SIG-M5 (cell line): ENCODE data around the gene PFN4.

Experiments
- DNase-seq: peaks from one replicate; lab custom pipeline; 2025; lab: John Stamatoyannopoulos, UW

The PFN4 gene

DNA sequence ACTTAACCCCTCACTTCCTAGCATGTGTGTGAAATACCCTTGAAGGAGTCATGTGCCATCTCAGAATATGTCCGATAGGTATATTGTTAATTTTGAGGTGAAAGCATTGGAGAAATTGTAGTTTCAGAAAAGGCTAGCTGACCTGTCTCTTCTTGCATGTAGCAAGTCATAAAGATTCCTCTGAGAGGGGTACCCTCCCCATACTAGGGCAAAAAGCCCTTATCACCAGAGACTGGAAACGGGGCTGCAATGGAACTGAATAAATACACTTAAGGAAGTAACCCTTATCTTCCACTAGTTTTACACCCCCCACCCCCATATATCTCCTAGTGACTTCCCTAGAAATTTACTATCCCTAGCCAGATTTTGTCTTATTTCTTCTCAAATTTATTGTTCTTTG lies 45.3 kb downstream of the PFN4 start:
- no peak for DNase-seq

DNA sequence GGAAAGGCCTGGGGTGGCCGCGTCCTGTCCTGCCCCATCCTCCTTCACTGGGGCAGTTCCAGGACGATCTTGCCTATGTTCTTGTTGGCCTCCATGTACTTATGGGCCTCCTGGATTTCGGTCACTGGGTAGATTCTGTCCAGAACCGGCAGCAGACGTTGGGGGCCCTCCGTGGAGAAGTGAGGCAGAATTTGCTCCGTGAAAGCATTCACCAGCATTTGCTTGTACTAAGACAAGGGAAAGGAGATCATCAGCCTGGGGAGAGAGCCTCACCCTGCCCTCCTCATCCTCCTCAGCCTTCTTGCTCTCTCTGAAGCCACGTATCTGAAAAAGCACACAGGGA lies 45.6 kb downstream of the PFN4 start:
- no peak for DNase-seq

DNA sequence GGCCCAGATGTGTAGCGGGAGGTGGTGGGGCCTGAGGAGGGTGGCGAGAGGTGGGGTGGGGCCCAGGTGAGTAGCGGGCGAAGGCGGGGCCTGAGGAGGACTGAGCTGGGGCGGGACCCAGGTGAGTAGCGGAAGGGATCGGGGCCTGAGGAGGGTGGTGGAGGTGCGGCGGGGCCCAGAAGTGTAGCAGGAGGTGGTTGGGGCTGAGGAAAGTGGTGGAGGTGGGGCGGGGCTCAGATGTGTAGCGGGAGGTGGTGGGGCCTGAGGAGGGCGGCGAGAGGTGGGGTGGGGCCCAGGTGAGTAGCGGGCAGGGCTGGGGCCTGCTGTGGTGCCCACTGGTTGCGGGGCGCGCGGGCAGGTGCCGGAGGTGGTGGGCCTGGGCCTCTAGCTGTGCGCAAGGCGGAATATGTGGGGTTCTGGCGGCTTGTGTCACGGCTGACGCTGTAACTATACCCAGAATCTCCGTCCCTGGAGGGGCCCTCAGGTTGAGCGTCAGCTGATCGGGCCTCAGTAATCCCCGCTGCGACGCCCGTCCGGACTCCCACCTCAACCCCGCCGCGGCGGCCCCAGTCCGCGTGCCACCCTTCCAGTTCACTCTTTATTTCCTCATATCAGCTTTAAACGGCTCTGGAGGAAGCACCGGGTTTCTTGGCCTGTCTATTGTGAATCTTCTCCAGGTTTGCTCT lies 46.1 kb downstream of the PFN4 start:
- no peak for DNase-seq

DNA sequence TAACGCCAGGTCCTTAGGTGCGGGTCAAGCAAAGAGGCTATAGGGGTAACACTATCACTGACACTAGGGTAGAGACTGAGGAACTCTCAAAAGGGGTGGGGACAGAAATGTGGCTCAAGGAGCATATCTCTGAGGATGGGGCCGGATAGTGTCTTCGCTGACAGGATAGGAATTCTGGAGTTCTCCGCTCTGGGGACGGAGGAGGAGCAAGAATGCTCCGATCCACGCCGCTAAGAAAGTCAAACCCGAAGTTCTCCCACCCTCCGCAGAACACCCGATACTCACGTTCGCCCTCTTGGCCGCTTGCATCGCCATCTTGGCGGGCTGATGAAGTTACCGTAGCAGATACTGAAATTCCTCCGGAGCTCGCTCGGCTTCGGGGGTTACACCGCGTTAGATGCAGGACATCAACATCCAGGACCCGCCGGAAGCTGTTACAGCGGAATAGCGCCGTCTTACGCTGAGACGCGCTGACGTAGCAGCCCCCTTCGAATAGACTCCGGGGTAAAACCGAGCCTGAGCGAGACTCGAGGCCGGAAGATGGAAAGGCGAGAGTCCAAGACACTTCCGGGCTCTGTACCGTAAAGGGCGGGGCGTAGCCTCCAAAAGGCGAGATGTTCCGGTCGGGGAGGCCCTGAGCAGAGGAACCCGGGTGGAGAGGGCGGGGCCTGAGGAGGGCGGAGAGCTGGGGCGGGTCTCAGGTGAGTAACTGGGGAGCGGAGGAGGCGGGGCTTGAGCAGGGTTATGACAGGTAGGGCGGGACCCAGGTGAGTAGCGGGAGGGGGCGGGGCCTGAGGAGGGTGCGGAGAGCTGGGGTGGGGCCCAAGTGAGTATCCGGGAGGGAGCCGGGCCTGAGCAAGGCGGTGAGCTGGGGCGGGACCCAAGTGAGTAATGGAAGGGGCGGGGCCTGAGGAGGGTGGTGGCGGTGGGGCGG lies 47.0 kb downstream of the PFN4 start, which contains the start of gene SF3B6:
Gene SF3B6, minus strand, starts transcription at position 412 of the 934 bp plus-strand sequence. Its CDS starts 97 bp downstream, at position 315.
- DNase-seq: peak; percentile 88

DNA sequence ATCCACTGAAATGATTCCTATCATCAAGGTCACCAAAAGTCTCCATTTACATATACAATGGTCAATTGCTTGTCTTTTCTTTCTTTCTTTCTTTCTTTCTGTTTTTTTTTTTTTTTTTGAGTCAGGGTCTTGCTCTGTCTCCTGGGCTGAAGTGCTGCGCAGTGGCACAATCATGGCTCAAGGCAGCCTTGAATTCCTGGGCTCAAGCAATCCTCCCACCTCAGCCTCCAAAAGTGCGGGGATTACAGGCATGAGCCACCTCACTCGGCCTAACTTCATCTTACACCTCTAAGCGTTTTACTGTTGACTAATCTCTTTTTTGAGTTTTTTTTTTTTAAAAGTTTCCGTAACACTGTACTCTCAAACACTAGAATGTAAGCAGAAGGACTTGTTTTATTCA lies 47.9 kb downstream of the PFN4 start:
- no peak for DNase-seq

DNA sequence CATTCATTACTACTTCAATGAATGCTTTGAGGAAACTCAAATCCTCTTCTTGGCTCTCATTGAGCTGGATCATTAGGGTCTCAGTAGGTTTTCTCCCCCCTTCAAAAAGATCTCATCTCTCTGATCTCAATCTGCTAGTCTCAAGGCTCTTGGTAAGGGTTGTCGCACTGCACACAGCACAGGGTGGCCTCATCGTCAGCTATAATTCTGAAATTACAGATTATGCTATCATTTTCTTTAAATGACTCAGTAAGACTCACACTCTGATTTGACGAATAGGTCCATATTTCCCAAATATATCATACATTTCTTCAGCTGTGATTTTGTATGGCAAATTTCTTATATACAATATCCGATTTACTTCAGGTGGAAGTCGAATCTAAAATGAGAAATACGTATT lies 49.3 kb downstream of the PFN4 start:
- no peak for DNase-seq

DNA sequence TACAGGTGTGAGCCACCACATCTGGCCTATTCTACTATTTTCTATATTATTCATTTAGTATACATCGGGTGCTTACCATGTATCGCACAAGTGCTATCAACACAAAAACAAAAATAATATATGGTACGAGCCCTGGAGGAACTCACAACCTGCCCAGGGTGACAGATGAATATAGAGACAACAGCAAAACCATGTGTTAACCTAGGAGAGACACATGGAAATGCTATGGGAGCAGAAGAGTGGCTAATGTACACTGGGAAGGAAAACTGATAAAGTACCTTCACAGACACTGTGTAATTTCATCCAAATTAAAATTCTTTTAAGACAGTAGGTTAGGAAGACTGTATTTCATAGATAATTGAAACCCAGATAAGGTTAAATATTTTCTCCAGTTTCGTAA lies 50.9 kb downstream of the PFN4 start:
- no peak for DNase-seq

DNA sequence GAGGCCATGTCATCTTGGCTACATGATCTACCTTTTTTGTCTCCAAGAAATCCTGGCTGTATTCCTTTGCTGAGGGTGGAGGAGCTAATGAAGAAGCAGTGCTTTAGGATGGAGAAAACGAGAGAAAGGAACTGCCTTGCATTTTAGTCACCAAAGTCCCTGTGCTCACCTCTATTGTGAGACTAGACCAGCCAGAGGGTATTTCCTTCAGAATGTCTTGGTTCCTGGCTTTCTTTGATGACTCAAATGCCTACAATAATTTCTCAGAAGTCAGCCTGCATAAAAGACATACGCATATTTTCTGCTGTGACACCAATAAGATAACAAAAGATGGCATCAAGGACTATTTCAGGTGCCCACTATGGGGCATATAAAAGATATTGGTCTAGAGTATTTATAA lies 57.8 kb downstream of the PFN4 start:
- no peak for DNase-seq
